ENCODE data around the gene ZNRF2.

DNA sequence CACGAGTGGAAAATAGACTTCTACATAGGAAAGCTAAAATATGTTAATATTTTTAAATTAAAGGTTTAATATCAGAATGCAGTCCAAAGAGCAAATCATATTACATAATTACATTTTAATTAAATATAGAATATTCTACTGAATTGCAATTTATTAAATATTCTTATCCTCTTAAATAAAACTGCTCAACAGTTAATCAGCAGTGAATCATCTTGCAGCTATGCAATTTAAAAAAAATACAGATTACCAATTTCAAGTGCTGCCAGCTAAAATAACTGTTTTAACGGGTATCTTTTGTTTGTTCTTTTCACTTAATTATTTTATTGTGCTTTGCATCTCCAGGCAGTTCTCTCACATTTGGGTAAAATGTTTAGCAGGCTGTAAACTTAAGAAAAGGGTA, 82.2 kb downstream of the ZNRF2 start:
- TF ChIP-seq POLR2A (IDR thresholded peaks at IDR 0.05): no peak
- TF ChIP-seq, protein P1, sequence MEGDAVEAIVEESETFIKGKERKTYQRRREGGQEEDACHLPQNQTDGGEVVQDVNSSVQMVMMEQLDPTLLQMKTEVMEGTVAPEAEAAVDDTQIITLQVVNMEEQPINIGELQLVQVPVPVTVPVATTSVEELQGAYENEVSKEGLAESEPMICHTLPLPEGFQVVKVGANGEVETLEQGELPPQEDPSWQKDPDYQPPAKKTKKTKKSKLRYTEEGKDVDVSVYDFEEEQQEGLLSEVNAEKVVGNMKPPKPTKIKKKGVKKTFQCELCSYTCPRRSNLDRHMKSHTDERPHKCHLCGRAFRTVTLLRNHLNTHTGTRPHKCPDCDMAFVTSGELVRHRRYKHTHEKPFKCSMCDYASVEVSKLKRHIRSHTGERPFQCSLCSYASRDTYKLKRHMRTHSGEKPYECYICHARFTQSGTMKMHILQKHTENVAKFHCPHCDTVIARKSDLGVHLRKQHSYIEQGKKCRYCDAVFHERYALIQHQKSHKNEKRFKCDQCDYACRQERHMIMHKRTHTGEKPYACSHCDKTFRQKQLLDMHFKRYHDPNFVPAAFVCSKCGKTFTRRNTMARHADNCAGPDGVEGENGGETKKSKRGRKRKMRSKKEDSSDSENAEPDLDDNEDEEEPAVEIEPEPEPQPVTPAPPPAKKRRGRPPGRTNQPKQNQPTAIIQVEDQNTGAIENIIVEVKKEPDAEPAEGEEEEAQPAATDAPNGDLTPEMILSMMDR (IDR thresholded peaks at IDR 0.05 in 4 of 5, conservative IDR thresholded peaks at IDR 0.05 in 1 of 5): no peak

Measured in gastrocnemius medialis (tissue), 4 donors.